ENCODE measurements around the gene FFAR4. TPM values are rescaled to one million over a fixed set of nuclear protein-coding genes. Genes with fewer than 3 reads are reported as not detected.

The FFAR4 gene
- total RNA-seq, 2 donors from 2014 or later = 0.31 TPM; not detected in 1

GRCh38 chr10:93584445-93584844 lies 18.0 kb downstream of the FFAR4 start:
- no peaks in the 10 kb centered on the region for H3K4me1 ChIP-seq
- no peaks in the 10 kb centered on the region for H3K27me3 ChIP-seq
- H3K4me3 ChIP-seq = no peak overlapping the region
- H3K9me3 ChIP-seq = peaks cover 0 to 6% of the 10 kb centered on the region in 2 donors
- no peaks in the 10 kb centered on the region for H3K36me3 ChIP-seq
- no peak overlapping the region for H3K27ac ChIP-seq
- no peak for TF ChIP-seq CTCF (IDR thresholded peaks at IDR 0.05)
- no peak for DNase-seq (ENCODE audit: low spot score)

GRCh38 chr10:93589648-93590562 lies 23.4 kb downstream of the FFAR4 start:
- Histone ChIP-seq H3K4me1 (no peaks in the 10 kb centered on the region), H3K36me3 (no peaks in the 10 kb centered on the region), H3K9me3 (no peaks in the 10 kb centered on the region), H3K27ac (no peak overlapping the region), H3K4me3 (no peak overlapping the region), H3K27me3 (no peaks in the 10 kb centered on the region)
- DNase-seq (ENCODE audit: low spot score) = no peak
- no peak for TF ChIP-seq CTCF (IDR thresholded peaks at IDR 0.05)

GRCh38 chr10:93590638-93591037 lies 24.2 kb downstream of the FFAR4 start:
- Histone ChIP-seq H3K4me3 (no peak overlapping the region), H3K36me3 (no peaks in the 10 kb centered on the region), H3K27ac (no peak overlapping the region), H3K9me3 (no peaks in the 10 kb centered on the region), H3K4me1 (no peaks in the 10 kb centered on the region), H3K27me3 (no peaks in the 10 kb centered on the region)
- no peak for DNase-seq (ENCODE audit: low spot score)
- no peak for TF ChIP-seq CTCF (IDR thresholded peaks at IDR 0.05)

- no peak for DNase-seq (ENCODE audit: low spot score)
- Histone ChIP-seq H3K27me3 (no peaks in the 10 kb centered on the region), H3K4me3 (no peak overlapping the region), H3K9me3 (no peaks in the 10 kb centered on the region), H3K4me1 (no peaks in the 10 kb centered on the region), H3K36me3 (no peaks in the 10 kb centered on the region), H3K27ac (no peak overlapping the region)
- TF ChIP-seq CTCF (IDR thresholded peaks at IDR 0.05) = no peak
Measured at GRCh38 chr10:93591065-93591808, 24.8 kb downstream of the FFAR4 start.

- Histone ChIP-seq H3K27ac (no peak overlapping the region), H3K27me3 (no peaks in the 10 kb centered on the region), H3K36me3 (no peaks in the 10 kb centered on the region), H3K4me1 (no peaks in the 10 kb centered on the region), H3K4me3 (no peak overlapping the region), H3K9me3 (no peaks in the 10 kb centered on the region)
- no peak for TF ChIP-seq CTCF (IDR thresholded peaks at IDR 0.05)
- no peak for DNase-seq (ENCODE audit: low spot score)
Measured at GRCh38 chr10:93593254-93593653, 26.8 kb downstream of the FFAR4 start.

Measured in right atrium auricular region (tissue), 2 donors.